ENCODE results near the gene C5orf52.
"Not testable (repeated sequence)": the region's sequence is repeated elsewhere in the genome, so short reads cannot be mapped to it uniquely, and the experiment has no call there.

The C5orf52 gene

DNA sequence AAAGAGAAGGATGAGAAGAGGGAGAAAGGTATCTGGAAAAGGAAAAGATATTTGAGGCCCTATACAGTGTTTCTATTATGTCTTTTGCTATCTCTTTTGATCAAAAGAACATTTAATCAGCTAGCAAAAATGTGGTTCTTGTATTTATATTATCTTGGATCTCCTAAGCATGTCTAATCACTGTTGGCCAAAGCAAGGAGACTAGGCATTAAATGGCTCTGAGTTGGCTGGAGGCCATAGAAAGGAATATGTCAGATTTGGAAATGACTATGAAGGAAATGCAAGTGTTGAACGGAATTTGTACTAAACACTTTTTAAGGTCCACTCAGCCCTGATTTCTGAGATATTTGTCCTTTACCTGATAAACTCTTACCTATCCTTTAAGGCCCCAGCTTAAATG lies 37.5 kb downstream of the C5orf52 start:
- DNase-seq (ENCODE audit: low read depth), result peak; percentile 68
- no peak overlapping the region for H3K4me3 ChIP-seq (ENCODE audit: low read length)
- peaks cover 9% of the 10 kb centered on the region for H3K4me1 ChIP-seq (ENCODE audit: control insufficient read depth, insufficient read depth, low read length)
- no peaks in the 10 kb centered on the region for H3K27me3 ChIP-seq (replicated peaks; ENCODE audit: control insufficient read depth, insufficient read depth, low read length)
- H3K9ac ChIP-seq (ENCODE audit: low read length), result no peak overlapping the region
- no peaks in the 10 kb centered on the region for H3K9me3 ChIP-seq (ENCODE audit: control insufficient read depth, low read length)
- H3K36me3 ChIP-seq (ENCODE audit: control insufficient read depth, insufficient read depth, low read length, severe bottlenecking), result no peaks in the 10 kb centered on the region

DNA sequence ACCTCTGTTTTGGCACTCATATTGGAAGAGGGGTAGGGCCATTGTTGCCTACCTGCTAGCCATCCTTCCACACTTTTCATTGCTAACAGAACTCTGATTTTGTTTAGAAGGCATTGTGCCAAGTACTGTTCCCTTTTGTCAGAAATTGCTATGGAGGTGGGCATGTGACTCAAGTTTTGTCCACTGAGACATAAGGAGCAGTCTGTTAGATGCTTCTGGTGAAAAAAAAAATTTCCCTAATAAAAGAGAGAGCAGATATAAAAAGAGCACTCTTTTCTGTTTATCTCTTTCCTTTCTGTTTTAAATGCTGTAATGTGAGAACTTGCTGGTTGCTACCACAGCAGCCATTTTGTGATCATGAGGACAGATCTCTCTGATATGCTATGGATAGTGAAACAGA lies 38.0 kb downstream of the C5orf52 start:
- Histone ChIP-seq H3K4me1 (ENCODE audit: control insufficient read depth, insufficient read depth, low read length) (peaks cover 9% of the 10 kb centered on the region), H3K27me3 (replicated peaks; ENCODE audit: control insufficient read depth, insufficient read depth, low read length) (no peaks in the 10 kb centered on the region), H3K4me3 (ENCODE audit: low read length) (no peak overlapping the region), H3K9me3 (ENCODE audit: control insufficient read depth, low read length) (no peaks in the 10 kb centered on the region), H3K36me3 (ENCODE audit: control insufficient read depth, insufficient read depth, low read length, severe bottlenecking) (no peaks in the 10 kb centered on the region), H3K9ac (ENCODE audit: low read length) (no peak overlapping the region)
- no peak for DNase-seq (ENCODE audit: low read depth)

DNA sequence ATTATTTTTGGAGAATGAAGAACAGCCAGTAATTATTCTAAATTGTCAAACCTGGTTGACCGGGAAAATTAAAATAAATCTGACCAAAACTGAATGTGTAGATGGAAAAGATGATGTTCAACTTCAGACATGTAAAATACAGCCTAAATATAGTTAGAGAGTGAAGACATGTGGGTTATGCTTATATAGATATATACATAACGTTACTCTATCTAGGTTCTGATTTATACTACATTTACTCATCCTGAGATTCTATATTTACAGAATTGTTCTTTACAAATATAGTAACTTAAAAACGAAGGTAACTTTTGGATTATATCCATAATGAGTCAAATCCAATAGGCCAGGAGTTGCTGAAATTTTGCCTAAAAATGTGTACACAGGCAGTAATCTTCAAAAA lies 39.1 kb downstream of the C5orf52 start:
- no peaks in the 10 kb centered on the region for H3K36me3 ChIP-seq (ENCODE audit: control insufficient read depth, insufficient read depth, low read length, severe bottlenecking)
- no peak for DNase-seq (ENCODE audit: low read depth)

DNA sequence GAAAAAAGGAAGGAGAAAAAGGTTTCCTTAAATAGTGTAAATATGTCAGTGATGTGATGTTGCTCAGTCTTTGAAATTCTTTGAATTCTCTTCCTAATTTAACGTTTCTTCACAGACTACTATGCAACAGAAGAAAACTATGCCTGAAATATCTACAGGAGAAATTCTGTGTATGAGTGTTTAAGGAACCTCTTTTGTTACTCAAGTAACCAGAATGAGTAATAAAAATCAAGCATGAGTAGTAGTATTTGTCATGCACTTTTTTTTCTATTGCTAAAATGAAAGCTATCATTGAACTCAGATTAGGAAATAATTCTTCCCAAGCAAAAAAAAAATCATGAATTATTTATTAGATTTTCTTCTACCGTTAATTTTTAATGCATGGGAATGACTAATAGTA lies 39.5 kb downstream of the C5orf52 start:
- peaks cover 9% of the 10 kb centered on the region for H3K4me1 ChIP-seq (ENCODE audit: control insufficient read depth, insufficient read depth, low read length)
- peak; percentile 77 for DNase-seq (ENCODE audit: low read depth)
- H3K4me3 ChIP-seq (ENCODE audit: low read length), result peak overlapping the region; percentile 35

More for the DNA sequence above, 39.1 kb downstream of the C5orf52 start:
- Histone ChIP-seq H3K27me3 (replicated peaks; ENCODE audit: control insufficient read depth, insufficient read depth, low read length) (no peaks in the 10 kb centered on the region), H3K4me3 (ENCODE audit: low read length) (no peak overlapping the region), H3K9me3 (ENCODE audit: control insufficient read depth, low read length) (no peaks in the 10 kb centered on the region), H3K9ac (ENCODE audit: low read length) (no peak overlapping the region), H3K4me1 (ENCODE audit: control insufficient read depth, insufficient read depth, low read length) (peaks cover 9% of the 10 kb centered on the region)

GRCh38 chr5:157713830-157714595 lies 42.7 kb downstream of the C5orf52 start:
- peaks cover 16% of the 10 kb centered on the region for H3K4me1 ChIP-seq (ENCODE audit: control insufficient read depth, insufficient read depth, low read length)
- no peak overlapping the region for H3K9ac ChIP-seq (ENCODE audit: low read length)
- H3K4me3 ChIP-seq (ENCODE audit: low read length), result no peak overlapping the region
- H3K9me3 ChIP-seq (ENCODE audit: control insufficient read depth, low read length), result no peaks in the 10 kb centered on the region
- H3K36me3 ChIP-seq (ENCODE audit: control insufficient read depth, insufficient read depth, low read length, severe bottlenecking), result no peaks in the 10 kb centered on the region
- DNase-seq (ENCODE audit: low read depth), result no peak
- H3K27me3 ChIP-seq (replicated peaks; ENCODE audit: control insufficient read depth, insufficient read depth, low read length), result no peaks in the 10 kb centered on the region

More for the DNA sequence above, 39.5 kb downstream of the C5orf52 start:
- H3K27me3 ChIP-seq (replicated peaks; ENCODE audit: control insufficient read depth, insufficient read depth, low read length), result no peaks in the 10 kb centered on the region
- H3K36me3 ChIP-seq (ENCODE audit: control insufficient read depth, insufficient read depth, low read length, severe bottlenecking), result no peaks in the 10 kb centered on the region
- no peak overlapping the region for H3K9ac ChIP-seq (ENCODE audit: low read length)
- H3K9me3 ChIP-seq (ENCODE audit: control insufficient read depth, low read length), result no peaks in the 10 kb centered on the region

GRCh38 chr5:157714596-157714864 lies 43.2 kb downstream of the C5orf52 start:
- no peak for DNase-seq (ENCODE audit: low read depth)
- Histone ChIP-seq H3K4me1 (ENCODE audit: control insufficient read depth, insufficient read depth, low read length) (peaks cover 16% of the 10 kb centered on the region), H3K9ac (ENCODE audit: low read length) (no peak overlapping the region), H3K36me3 (ENCODE audit: control insufficient read depth, insufficient read depth, low read length, severe bottlenecking) (no peaks in the 10 kb centered on the region), H3K27me3 (replicated peaks; ENCODE audit: control insufficient read depth, insufficient read depth, low read length) (no peaks in the 10 kb centered on the region), H3K9me3 (ENCODE audit: control insufficient read depth, low read length) (no peaks in the 10 kb centered on the region), H3K4me3 (ENCODE audit: low read length) (no peak overlapping the region)

GRCh38 chr5:157718519-157718918 lies 47.2 kb downstream of the C5orf52 start:
- H3K4me1 ChIP-seq (ENCODE audit: control insufficient read depth, insufficient read depth, low read length), result peaks cover 6% of the 10 kb centered on the region
- peak; percentile 86 for DNase-seq (ENCODE audit: low read depth)
- peak overlapping the region; percentile 42 for H3K9ac ChIP-seq (ENCODE audit: low read length)
- H3K4me3 ChIP-seq (ENCODE audit: low read length), result peak overlapping the region; percentile 37
- no peaks in the 10 kb centered on the region for H3K36me3 ChIP-seq (ENCODE audit: control insufficient read depth, insufficient read depth, low read length, severe bottlenecking)
- H3K27me3 ChIP-seq (replicated peaks; ENCODE audit: control insufficient read depth, insufficient read depth, low read length), result no peaks in the 10 kb centered on the region
- H3K9me3 ChIP-seq (ENCODE audit: control insufficient read depth, low read length), result no peaks in the 10 kb centered on the region

DNA sequence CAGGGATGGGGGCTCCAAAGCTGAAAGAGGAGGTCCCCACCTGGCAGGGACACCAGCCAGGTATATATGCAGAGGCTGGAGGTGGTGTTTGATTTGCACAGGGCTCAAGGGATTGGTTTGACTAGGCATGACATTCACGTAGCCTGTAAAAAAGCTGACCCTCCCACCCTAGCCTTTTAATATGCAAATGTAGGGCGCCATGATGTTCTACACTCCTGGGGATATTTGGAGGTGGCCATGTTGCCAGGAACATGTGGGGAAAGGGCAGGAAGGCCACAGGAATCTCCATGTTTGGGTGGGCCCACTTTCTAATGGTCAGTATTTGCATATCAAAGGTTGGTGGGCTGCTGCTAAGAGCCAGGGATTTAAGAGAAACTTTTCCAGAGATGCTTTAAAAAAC lies 47.9 kb downstream of the C5orf52 start:
- no peak for DNase-seq (ENCODE audit: low read depth)

GRCh38 chr5:157721159-157721558 lies 49.8 kb downstream of the C5orf52 start:
- Histone ChIP-seq H3K4me3 (ENCODE audit: low read length) (no peak overlapping the region), H3K9me3 (ENCODE audit: control insufficient read depth, low read length) (no peaks in the 10 kb centered on the region), H3K4me1 (ENCODE audit: control insufficient read depth, insufficient read depth, low read length) (peaks cover 6% of the 10 kb centered on the region), H3K36me3 (ENCODE audit: control insufficient read depth, insufficient read depth, low read length, severe bottlenecking) (no peaks in the 10 kb centered on the region), H3K27me3 (replicated peaks; ENCODE audit: control insufficient read depth, insufficient read depth, low read length) (no peaks in the 10 kb centered on the region), H3K9ac (ENCODE audit: low read length) (no peak overlapping the region)
- DNase-seq (ENCODE audit: low read depth), result no peak

More for the DNA sequence above, 47.9 kb downstream of the C5orf52 start:
- Histone ChIP-seq H3K27me3 (replicated peaks; ENCODE audit: control insufficient read depth, insufficient read depth, low read length) (no peaks in the 10 kb centered on the region), H3K9ac (ENCODE audit: low read length) (no peak overlapping the region), H3K4me3 (ENCODE audit: low read length) (no peak overlapping the region), H3K4me1 (ENCODE audit: control insufficient read depth, insufficient read depth, low read length) (peaks cover 6% of the 10 kb centered on the region), H3K36me3 (ENCODE audit: control insufficient read depth, insufficient read depth, low read length, severe bottlenecking) (no peaks in the 10 kb centered on the region), H3K9me3 (ENCODE audit: control insufficient read depth, low read length) (no peaks in the 10 kb centered on the region)

- H3K9ac ChIP-seq (ENCODE audit: low read length); H3K36me3 ChIP-seq (ENCODE audit: control insufficient read depth, insufficient read depth, low read length, severe bottlenecking); H3K4me1 ChIP-seq (ENCODE audit: control insufficient read depth, insufficient read depth, low read length); H3K9me3 ChIP-seq (ENCODE audit: control insufficient read depth, low read length); H3K4me3 ChIP-seq (ENCODE audit: low read length); H3K27me3 ChIP-seq (replicated peaks; ENCODE audit: control insufficient read depth, insufficient read depth, low read length); DNase-seq (ENCODE audit: low read depth): not testable (repeated sequence)
These were observed 51.6 kb downstream of the C5orf52 start for GRCh38 chr5:157722895-157723294.

DNA sequence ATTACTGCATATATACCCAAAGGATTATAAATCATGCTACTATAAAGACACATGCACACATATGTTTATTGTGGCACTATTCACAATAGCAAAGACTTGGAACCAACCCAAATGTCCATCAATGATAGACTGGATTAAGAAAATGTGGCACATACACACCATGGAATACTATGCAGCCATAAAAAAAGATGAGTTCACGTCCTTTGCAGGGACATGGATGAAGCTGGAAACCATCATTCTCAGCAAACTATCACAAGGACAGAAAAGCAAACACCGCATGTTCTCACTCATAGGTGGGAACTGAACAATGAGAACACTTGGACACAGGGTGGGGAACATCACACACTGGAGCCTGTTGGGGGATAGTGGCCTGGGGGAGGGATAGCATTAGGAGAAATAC lies 55.3 kb downstream of the C5orf52 start:
- not testable (repeated sequence) for H3K9me3 ChIP-seq (ENCODE audit: control insufficient read depth, low read length); H3K4me3 ChIP-seq (ENCODE audit: low read length); H3K27me3 ChIP-seq (replicated peaks; ENCODE audit: control insufficient read depth, insufficient read depth, low read length); H3K4me1 ChIP-seq (ENCODE audit: control insufficient read depth, insufficient read depth, low read length); H3K9ac ChIP-seq (ENCODE audit: low read length); DNase-seq (ENCODE audit: low read depth); H3K36me3 ChIP-seq (ENCODE audit: control insufficient read depth, insufficient read depth, low read length, severe bottlenecking)

DNA sequence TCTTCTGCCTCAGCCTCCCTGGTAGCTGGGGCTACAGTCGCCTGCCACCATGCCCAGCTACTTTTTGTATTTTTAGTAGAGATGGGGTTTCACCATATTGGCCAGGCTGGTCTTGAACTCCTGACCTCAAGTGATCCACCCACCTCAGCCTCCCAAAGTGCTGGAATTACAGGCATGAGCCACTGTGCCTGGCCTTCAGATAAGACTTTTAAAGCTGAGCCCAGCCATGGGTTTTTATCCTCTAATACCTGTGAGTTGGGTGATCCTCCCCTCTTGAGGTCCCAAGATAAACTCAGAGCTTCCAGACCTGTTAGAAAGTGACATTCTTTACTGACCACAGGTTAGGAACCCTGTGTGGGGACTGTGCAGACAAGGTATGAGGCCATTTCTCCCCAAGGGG lies 56.5 kb downstream of the C5orf52 start:
- not testable (repeated sequence) for DNase-seq (ENCODE audit: low read depth); H3K4me1 ChIP-seq (ENCODE audit: control insufficient read depth, insufficient read depth, low read length); H3K9ac ChIP-seq (ENCODE audit: low read length); H3K4me3 ChIP-seq (ENCODE audit: low read length); H3K36me3 ChIP-seq (ENCODE audit: control insufficient read depth, insufficient read depth, low read length, severe bottlenecking); H3K27me3 ChIP-seq (replicated peaks; ENCODE audit: control insufficient read depth, insufficient read depth, low read length); H3K9me3 ChIP-seq (ENCODE audit: control insufficient read depth, low read length)
